SK-N-SH (cell line): ENCODE results near the gene TSPAN15. TPM values are rescaled to one million over a fixed set of nuclear protein-coding genes. Genes with fewer than 3 reads are reported as not detected.

ENCODE experiments used
- CTCF ChIA-PET: fragments of 300-600, 350-600 bp; formaldehyde crosslinking; extraction: SDS; loops from one replicate; lab custom pipeline; 2021; lab: Yijun Ruan, JAX
- POLR2A ChIA-PET: fragments of 350-600 bp; sonication (Branson Sonifier 250); formaldehyde crosslinking; extraction: SDS; loops from one replicate; lab custom pipeline; 2020; ENCODE audit warnings: antibody characterized with exemption, inconsistent platforms; lab: Yijun Ruan, JAX
- DNase-seq: peaks from one replicate; pipeline ENCODE4 v3.0.0; 2012
- H2AFZ ChIP-seq: fragments of 200-600 bp; sonication (generic); 2 replicates; pipeline ENCODE4 v1.8.1; 2016; ENCODE audit warnings: antibody characterized with exemption, mild to moderate bottlenecking, low read depth
- H3F3A ChIP-seq: fragments of 200-600 bp; sonication (generic); replicated peaks from 2 replicates; pipeline ENCODE3; 2016; ENCODE audit warnings: antibody characterized with exemption, mild to moderate bottlenecking; ENCODE audit not compliant: insufficient read depth
- H3K27ac ChIP-seq, 2 experiments: fragments of 200-500 bp in 1 of 2; fragments of 200-600 bp in 1 of 2; sonication (Bioruptor generic) in 1 of 2; sonication (generic), shearing (Covaris generic) in 1 of 2; 2 replicates each; pipeline versions ENCODE4 v1.5.1 to v1.6.1; 2014 to 2016; ENCODE audit warnings: low read depth in 2 of 2, inconsistent platforms in 1 of 2, low read length in 1 of 2, mild to moderate bottlenecking in 1 of 2, mixed read lengths in 1 of 2
- H3K27me3 ChIP-seq: fragments of 200-600 bp; sonication (generic), shearing (Covaris generic); 2 replicates; pipeline ENCODE4 v1.6.1; 2016; ENCODE audit warnings: mixed run types; ENCODE audit not compliant: insufficient read depth
- H3K36me3 ChIP-seq, 2 experiments: fragments of 200-500 bp in 1 of 2; fragments of 200-600 bp in 1 of 2; sonication (Bioruptor generic) in 1 of 2; sonication (generic) in 1 of 2; replicated peaks in 1 of 2; 2 replicates each; pipeline versions ENCODE3 to v1.5.1; 2014 to 2016; ENCODE audit warnings: low read length in 1 of 2, mild to moderate bottlenecking in 1 of 2; ENCODE audit not compliant: insufficient read depth in 2 of 2, control insufficient read depth in 1 of 2
- H3K4me1 ChIP-seq, 2 experiments: fragments of 200-500 bp in 1 of 2; fragments of 200-600 bp in 1 of 2; sonication (Bioruptor generic) in 1 of 2; sonication (generic), shearing (Covaris generic) in 1 of 2; 2 replicates each; pipeline versions ENCODE4 v1.5.1 to v1.6.1; 2014 to 2016; ENCODE audit warnings: low read depth in 1 of 2, low read length in 1 of 2, mixed run types in 1 of 2; ENCODE audit not compliant: insufficient read depth in 2 of 2, control insufficient read depth in 1 of 2
- H3K4me2 ChIP-seq: fragments of 200-600 bp; sonication (generic), shearing (Covaris generic); 2 replicates; pipeline ENCODE4 v1.6.1; 2017; ENCODE audit warnings: mixed run types
- H3K4me3 ChIP-seq, 2 experiments: fragments of 200-500 bp in 1 of 2; fragments of 200-600 bp in 1 of 2; sonication (Bioruptor generic) in 1 of 2; sonication (generic), shearing (Covaris generic) in 1 of 2; 2 replicates each; pipeline versions ENCODE4 v1.5.1 to v1.8.1; 2014 to 2016; ENCODE audit warnings: low read depth in 2 of 2, inconsistent platforms in 1 of 2, low read length in 1 of 2, mild to moderate bottlenecking in 1 of 2, mixed read lengths in 1 of 2, moderate library complexity in 1 of 2
- H3K79me2 ChIP-seq: fragments of 200-600 bp; sonication (generic); 2 replicates; pipeline ENCODE4 v1.8.1; 2017; ENCODE audit warnings: mild to moderate bottlenecking; ENCODE audit not compliant: insufficient read depth
- H3K9ac ChIP-seq: fragments of 200-600 bp; sonication (generic); 2 replicates; pipeline ENCODE4 v1.6.1; 2017; ENCODE audit warnings: mixed run types
- H3K9me2 ChIP-seq: fragments of 200-600 bp; sonication (generic); 2 replicates; pipeline ENCODE4 v1.6.1; 2017; ENCODE audit warnings: mixed run types
- H3K9me3 ChIP-seq: fragments of 200-600 bp; sonication (generic); 2 replicates; pipeline ENCODE4 v1.6.1; 2017; ENCODE audit warnings: mixed run types, mild to moderate bottlenecking, moderate library complexity
- H4K20me1 ChIP-seq: fragments of 200-600 bp; sonication (generic); 2 replicates; pipeline ENCODE4 v1.6.1; 2017; ENCODE audit warnings: mild to moderate bottlenecking, mixed run types; ENCODE audit not compliant: insufficient read depth
- CHD2 ChIP-seq: fragments of 150-350 bp; IDR thresholded peaks from 2 replicates; pipeline ENCODE4 v1.6.1; 2018; ENCODE audit warnings: low read length; ENCODE audit not compliant: partially characterized antibody
- FOSL2 ChIP-seq: IDR thresholded peaks from 2 replicates; pipeline ENCODE4 v1.4.0; 2012; ENCODE audit warnings: low read depth, mild to moderate bottlenecking, moderate library complexity, borderline replicate concordance
- FOXJ3 ChIP-seq: sonication (generic); formaldehyde crosslinking; IDR thresholded peaks from 2 replicates; pipeline ENCODE4 v1.5.1; 2020; ENCODE audit warnings: mild to moderate bottlenecking, missing genetic modification reagents
- GATA2 ChIP-seq: sonication (generic); formaldehyde crosslinking; IDR thresholded peaks from 2 replicates; pipeline ENCODE4 v1.5.0; 2020; ENCODE audit warnings: mild to moderate bottlenecking, missing genetic modification reagents
- JUND ChIP-seq: IDR thresholded peaks from 2 replicates; pipeline ENCODE4 v1.4.0; 2012
- RAD21 ChIP-seq: IDR thresholded peaks from 2 replicates; pipeline ENCODE4 v1.6.1; 2012; ENCODE audit warnings: mild to moderate bottlenecking, low read length
- RCOR1 ChIP-seq: fragments of 150-350 bp; IDR thresholded peaks from 2 replicates; pipeline ENCODE4 v1.6.1; 2017; ENCODE audit warnings: antibody characterized with exemption, low read length
- REST ChIP-seq: IDR thresholded peaks from 2 replicates; pipeline ENCODE4 v1.6.1; 2012; ENCODE audit warnings: mild to moderate bottlenecking, low read depth, low read length, moderate library complexity
- RXRA ChIP-seq: IDR thresholded peaks from 2 replicates; pipeline ENCODE4 v1.4.0; 2012; ENCODE audit warnings: low read depth, mild to moderate bottlenecking, borderline replicate concordance
- SIN3A ChIP-seq: IDR thresholded peaks from 2 replicates; pipeline ENCODE4 v1.6.1; 2012; ENCODE audit warnings: low read depth, mild to moderate bottlenecking, low read length, moderate library complexity, borderline replicate concordance
- SMC3 ChIP-seq: IDR thresholded peaks from 2 replicates; pipeline ENCODE4 v1.6.1; 2012; ENCODE audit warnings: low read depth, low read length, improper control_type of control experiment
- WGBS: methylation state at CpG from one replicate; pipeline ENCODE4 v1.1.6; 2017; ENCODE audit warnings: low lambda C conversion rate; 5-methylcytosine and 5-hydroxymethylcytosine counted together
- polyA plus RNA-seq, 3 experiments: library from polyadenylated mRNA; depleted of rRNA; stranded (reverse); fragments of >200 nt; gene quantifications; 2 replicates each; pipeline ENCODE4 v1.2.3, GENCODE V29; 2012
- TF ChIP-seq, protein P1 (sequence below): IDR thresholded peaks from 2 replicates; pipeline ENCODE4; 2012

TSPAN15 gene
- polyA plus RNA-seq, 1 of the 3 experiments (the other 2 are of a cell fraction): 8.5 TPM

DNA sequence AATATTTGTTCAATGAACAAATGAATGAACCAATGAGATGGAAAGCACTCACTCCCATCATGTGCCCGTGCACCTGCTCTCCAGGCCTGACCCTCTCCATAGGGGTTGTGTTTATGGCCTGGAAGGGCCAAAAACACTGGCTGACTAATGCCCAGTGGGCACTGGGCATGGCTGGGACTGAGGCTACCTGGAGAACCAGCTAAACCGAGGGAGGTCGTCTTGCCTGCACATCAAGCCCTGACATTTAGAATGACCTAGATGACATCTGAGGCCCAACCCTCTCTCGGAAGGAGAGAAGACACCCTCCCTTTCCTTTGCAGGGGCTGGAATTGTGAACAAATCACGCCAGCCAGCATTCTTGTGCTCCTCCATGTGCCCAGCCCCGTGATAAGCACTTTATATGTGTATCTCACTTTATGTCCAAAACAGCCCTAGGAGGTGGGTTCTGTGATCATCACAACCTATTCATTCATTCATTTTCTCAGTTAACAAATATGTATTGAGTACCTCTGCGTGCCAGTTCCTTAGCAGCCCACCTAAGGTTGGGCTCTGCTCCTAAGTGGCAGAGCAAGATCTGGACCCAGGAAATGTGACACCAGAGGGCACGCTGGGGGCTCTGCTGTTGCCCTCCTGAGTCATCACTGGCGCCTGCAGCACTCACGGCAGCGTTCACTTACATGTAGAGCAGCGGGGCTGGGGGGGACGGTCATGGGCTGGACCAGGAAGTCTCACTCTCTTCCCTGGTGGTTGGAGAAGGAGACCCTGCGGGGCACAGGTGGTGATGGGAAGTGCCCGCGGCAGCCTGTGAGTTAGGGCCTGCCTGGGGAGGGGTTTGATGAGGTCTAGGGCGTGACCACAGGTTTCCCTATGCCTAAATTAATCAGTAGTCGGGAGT lies 52.0 kb downstream of the TSPAN15 start:
- H3K27me3 ChIP-seq: no peaks in the 10 kb centered on the region
- H3F3A ChIP-seq: no peaks in the 10 kb centered on the region
- H3K27ac ChIP-seq: no peak overlapping the region
- H3K9ac ChIP-seq: no peak overlapping the region
- H3K4me3 ChIP-seq: no peak overlapping the region
- CTCF ChIA-PET: interaction anchor here (4.1 to 6.0 kb wide), 2 partner anchors 14 to 133 kb away, joined by 14 to 45 read pairs; no protein-coding TSS in a partner anchor
- TF ChIP-seq RAD21: no peak
- no peak for TF ChIP-seq JUND
- TF ChIP-seq FOXJ3 (CRISPR knock-in tag): no peak
- no peaks in the 10 kb centered on the region for H3K9me2 ChIP-seq
- H3K79me2 ChIP-seq: no peaks in the 10 kb centered on the region
- H3K4me2 ChIP-seq: no peak overlapping the region
- H4K20me1 ChIP-seq: no peaks in the 10 kb centered on the region
- H3K9me3 ChIP-seq: no peaks in the 10 kb centered on the region
- H3K4me1 ChIP-seq: peaks cover 0 to 4% of the 10 kb centered on the region in 2 experiments; a peak in 2 of 4 replicates
- no peak for DNase-seq
- no peak overlapping the region for H2AFZ ChIP-seq
- H3K36me3 ChIP-seq: no peaks in the 10 kb centered on the region
- POLR2A ChIA-PET: no interaction called here
- 77% methylated on average over 15 of the region's 18 CpGs for WGBS

- Histone ChIP-seq H3F3A (no peaks in the 10 kb centered on the region), H3K9me2 (no peaks in the 10 kb centered on the region), H3K9ac (no peak overlapping the region), H3K36me3 (no peaks in the 10 kb centered on the region), H3K4me3 (no peak overlapping the region), H3K27ac (no peak overlapping the region), H2AFZ (no peak overlapping the region), H3K9me3 (no peaks in the 10 kb centered on the region), H3K4me1 (peaks cover 0 to 4% of the 10 kb centered on the region in 2 experiments; a peak in 2 of 4 replicates), H4K20me1 (no peaks in the 10 kb centered on the region), H3K79me2 (no peaks in the 10 kb centered on the region), H3K4me2 (no peak overlapping the region), H3K27me3 (no peaks in the 10 kb centered on the region)
- POLR2A ChIA-PET: no interaction called here
- WGBS: 87% methylated on average over 8 of the region's 11 CpGs
- DNase-seq: no peak
- CTCF ChIA-PET: interaction anchor here (1.8 to 6.0 kb wide), 3 partner anchors 14 to 133 kb away, joined by 7 to 45 read pairs (median 14); no protein-coding TSS in a partner anchor
- TF ChIP-seq SIN3A (no peak), GATA2 (CRISPR knock-in tag) (no peak), FOXJ3 (CRISPR knock-in tag) (no peak), CHD2 (no peak)
- TF ChIP-seq, protein P1, sequence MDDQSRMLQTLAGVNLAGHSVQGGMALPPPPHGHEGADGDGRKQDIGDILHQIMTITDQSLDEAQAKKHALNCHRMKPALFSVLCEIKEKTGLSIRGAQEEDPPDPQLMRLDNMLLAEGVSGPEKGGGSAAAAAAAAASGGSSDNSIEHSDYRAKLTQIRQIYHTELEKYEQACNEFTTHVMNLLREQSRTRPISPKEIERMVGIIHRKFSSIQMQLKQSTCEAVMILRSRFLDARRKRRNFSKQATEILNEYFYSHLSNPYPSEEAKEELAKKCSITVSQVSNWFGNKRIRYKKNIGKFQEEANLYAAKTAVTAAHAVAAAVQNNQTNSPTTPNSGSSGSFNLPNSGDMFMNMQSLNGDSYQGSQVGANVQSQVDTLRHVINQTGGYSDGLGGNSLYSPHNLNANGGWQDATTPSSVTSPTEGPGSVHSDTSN: no peak
Observed at GRCh38 chr10:69503896-69504265, 52.6 kb downstream of the TSPAN15 start.

DNA sequence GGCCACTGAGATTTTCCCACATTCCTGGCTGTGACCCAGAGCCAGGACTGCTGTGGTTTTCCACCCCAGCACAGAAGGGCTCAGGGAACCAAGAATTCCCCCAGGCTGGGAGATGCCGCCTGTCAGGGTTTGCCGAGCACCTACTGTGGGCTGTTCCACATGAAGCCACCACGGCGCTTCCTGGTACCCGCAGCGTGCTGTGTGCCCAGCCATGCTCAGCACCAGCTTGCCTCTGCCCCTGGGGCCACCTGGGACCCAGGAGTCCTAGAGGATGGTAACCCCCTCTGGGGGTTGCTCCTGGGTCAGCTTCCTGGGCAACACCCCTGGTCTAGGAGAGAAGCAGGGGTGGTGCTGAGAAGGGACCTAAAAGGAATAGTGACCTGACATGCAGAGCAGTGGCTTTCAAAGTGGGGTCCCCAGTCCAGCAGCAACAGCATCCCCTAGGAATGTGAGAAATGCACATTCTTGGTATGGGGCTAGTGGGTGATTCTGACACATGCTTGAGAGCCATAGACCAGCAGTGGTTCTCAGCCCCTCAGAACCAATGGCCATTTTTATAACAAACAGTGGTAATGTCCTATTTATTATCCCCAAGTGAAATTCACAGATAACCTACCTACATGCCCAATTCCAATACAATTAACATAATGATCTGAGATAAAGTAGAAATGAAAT lies 53.4 kb downstream of the TSPAN15 start:
- H3K9me2 ChIP-seq: no peaks in the 10 kb centered on the region
- H3K4me1 ChIP-seq: peaks cover 0 to 4% of the 10 kb centered on the region in 2 experiments; a peak in 1 of 4 replicates
- H3K36me3 ChIP-seq: no peaks in the 10 kb centered on the region
- H3K4me2 ChIP-seq: no peak overlapping the region
- H3K79me2 ChIP-seq: no peaks in the 10 kb centered on the region
- ChIA-PET CTCF (interaction anchor here (0.7 to 6.0 kb wide), 8 partner anchors 13 to 298 kb away, joined by 3 to 45 read pairs (median 4); partner anchors contain the start of gene TSPAN15), POLR2A (no interaction called here)
- no peaks in the 10 kb centered on the region for H3F3A ChIP-seq
- DNase-seq: no peak
- H4K20me1 ChIP-seq: no peaks in the 10 kb centered on the region
- no CpG with 5 or more reads among the region's 6 CpGs for WGBS
- H3K9me3 ChIP-seq: no peaks in the 10 kb centered on the region
- no peak overlapping the region for H2AFZ ChIP-seq
- no peak overlapping the region for H3K9ac ChIP-seq
- H3K27ac ChIP-seq: no peak overlapping the region
- no peak overlapping the region for H3K4me3 ChIP-seq
- no peaks in the 10 kb centered on the region for H3K27me3 ChIP-seq
- TF ChIP-seq RCOR1: no peak
- no peak for TF ChIP-seq RXRA
- no peak for TF ChIP-seq GATA2 (CRISPR knock-in tag)
- no peak for TF ChIP-seq REST
- no peak for TF ChIP-seq SMC3
- no peak for TF ChIP-seq FOSL2
- TF ChIP-seq, protein P1: no peak
